ENCODE results near the gene TIMM44.

GRCh38 chr19:7973883-7974282 lies 30.4 kb upstream of the TIMM44 start:
- peak in 1 of 7 experiments; percentile 5 for TF ChIP-seq CTCF (IDR thresholded peaks at IDR 0.05)
- TF ChIP-seq POLR2A (IDR thresholded peaks at IDR 0.05): no peak
